Osteoblast (primary cell): ENCODE results near the gene FAM199X. TPM values are rescaled to one million over a fixed set of nuclear protein-coding genes. Genes with fewer than 3 reads are reported as not detected.

ENCODE experiments used
- DNase-seq: peaks from one replicate; pipeline ENCODE4 v3.0.0; 2011; ENCODE audit warnings: low spot score, mixed read lengths; ENCODE audit not compliant: insufficient read length; ENCODE audit errors: missing footprints
- H2AFZ ChIP-seq: 2 replicates; pipeline ENCODE4 v1.6.0; 2011; ENCODE audit warnings: mild to moderate bottlenecking, low read length
- H3K27ac ChIP-seq: 2 replicates; pipeline ENCODE4 v1.5.1; 2011; ENCODE audit warnings: mild to moderate bottlenecking, low read depth, low read length, moderate library complexity
- H3K27me3 ChIP-seq: 2 replicates; pipeline ENCODE4 v1.6.0; 2012; ENCODE audit warnings: mild to moderate bottlenecking, control low read depth, inconsistent platforms, low read length, moderate library complexity; ENCODE audit not compliant: insufficient read depth
- H3K36me3 ChIP-seq: 2 replicates; pipeline ENCODE4 v1.5.1; 2011; ENCODE audit warnings: mild to moderate bottlenecking, low read length, control low read depth, moderate library complexity; ENCODE audit not compliant: insufficient read depth
- H3K4me1 ChIP-seq: 2 replicates; pipeline ENCODE4 v1.5.1; 2011; ENCODE audit warnings: mild to moderate bottlenecking, low read length, control low read depth, moderate library complexity; ENCODE audit not compliant: insufficient read depth
- H3K4me2 ChIP-seq: 2 replicates; pipeline ENCODE4 v1.6.0; 2011; ENCODE audit warnings: mild to moderate bottlenecking, low read length; ENCODE audit not compliant: insufficient read depth
- H3K4me3 ChIP-seq: fragments of 200-600 bp; sonication (generic); 3 replicates; pipeline ENCODE4 v1.5.1; 2012; ENCODE audit warnings: mild to moderate bottlenecking, low read length, inconsistent platforms; ENCODE audit not compliant: insufficient read depth
- H3K79me2 ChIP-seq: 2 replicates; pipeline ENCODE4 v1.6.0; 2012; ENCODE audit warnings: mild to moderate bottlenecking, low read length, control low read depth, inconsistent platforms; ENCODE audit not compliant: insufficient read depth
- H3K9me3 ChIP-seq: 2 replicates; pipeline ENCODE4 v1.5.1; 2011; ENCODE audit warnings: low read depth, low read length, control low read depth
- H4K20me1 ChIP-seq: 2 replicates; pipeline ENCODE4 v1.6.0; 2012; ENCODE audit warnings: mild to moderate bottlenecking, low read length, control low read depth; ENCODE audit not compliant: insufficient read depth
- total RNA-seq: library from RNA; depleted of rRNA; stranded (reverse); fragments of >200 nt; gene quantifications from 2 replicates; pipeline ENCODE4 v1.2.3, GENCODE V29; 2012
- TF ChIP-seq, protein P1 (sequence below): IDR thresholded peaks from 2 replicates; pipeline ENCODE4 v1.5.1; 2011; ENCODE audit warnings: mild to moderate bottlenecking, low read depth, low read length, moderate library complexity; ENCODE audit errors: extremely low read depth

FAM199X gene
- total RNA-seq, 1 donor = 22.4 TPM

DNA sequence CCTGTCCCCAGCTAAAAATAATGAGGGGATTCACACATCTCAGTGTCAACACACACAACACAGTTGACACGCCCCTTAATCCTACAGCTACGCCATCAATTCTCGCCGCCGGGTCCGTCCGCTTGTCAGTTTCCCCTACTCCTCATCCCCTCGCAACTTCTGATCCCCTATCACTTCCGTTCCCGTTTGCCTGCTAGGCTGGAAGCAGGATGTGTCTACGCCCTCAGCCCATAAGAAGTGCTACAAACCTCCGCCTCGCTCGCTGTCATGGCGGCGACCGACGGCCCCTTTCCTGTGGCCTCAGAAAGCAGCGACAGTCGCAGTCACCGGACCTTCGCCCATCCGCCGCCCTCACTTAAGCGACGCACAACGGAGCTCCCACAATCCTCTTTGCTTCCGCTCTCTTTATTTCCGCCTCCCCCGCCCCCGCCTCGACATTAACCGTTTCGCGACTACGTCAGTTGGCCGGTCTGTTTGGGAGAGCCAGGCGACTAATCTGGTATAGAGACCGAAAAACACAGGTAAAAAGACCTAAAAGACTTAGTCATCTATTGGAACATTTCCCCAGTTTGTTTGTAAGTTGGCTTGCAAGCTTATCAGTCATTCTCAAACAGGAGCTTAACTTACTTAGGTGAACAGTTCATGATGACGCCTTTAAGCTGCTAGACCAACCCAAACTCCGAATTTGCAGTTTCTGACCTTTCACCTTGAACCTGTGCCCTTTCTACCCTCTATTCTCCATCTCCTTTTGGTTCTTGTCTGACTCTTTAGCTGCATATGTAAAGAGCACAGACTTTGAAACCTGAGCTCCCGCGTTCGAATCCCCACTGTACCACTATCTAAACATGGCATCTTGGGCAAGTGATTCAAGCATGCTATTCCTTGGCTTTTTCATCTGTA, 9.4 kb upstream of the FAM199X start, which contains the start of gene SLC25A53:
Gene SLC25A53 (minus strand): TSS at position 380 of the 900 bp plus-strand sequence. CDS start 51,752 bp downstream, outside the sequence.
- H3K4me3 ChIP-seq = peak within 1 kb of the TSS; percentile 79
- H3K27me3 ChIP-seq = no peaks in the 10 kb centered on the region
- H3K4me1 ChIP-seq = peaks cover 6% of the 10 kb centered on the region
- peak within 1 kb of the TSS; percentile 91 for H3K27ac ChIP-seq
- peak within 1 kb of the TSS; percentile 97 for H2AFZ ChIP-seq
- H3K79me2 ChIP-seq = peaks cover 22% of the 10 kb centered on the region
- peak within 1 kb of the TSS; percentile 85 for H3K4me2 ChIP-seq
- no peaks in the 10 kb centered on the region for H4K20me1 ChIP-seq
- H3K9me3 ChIP-seq = no peaks in the 10 kb centered on the region
- TF ChIP-seq, protein P1, sequence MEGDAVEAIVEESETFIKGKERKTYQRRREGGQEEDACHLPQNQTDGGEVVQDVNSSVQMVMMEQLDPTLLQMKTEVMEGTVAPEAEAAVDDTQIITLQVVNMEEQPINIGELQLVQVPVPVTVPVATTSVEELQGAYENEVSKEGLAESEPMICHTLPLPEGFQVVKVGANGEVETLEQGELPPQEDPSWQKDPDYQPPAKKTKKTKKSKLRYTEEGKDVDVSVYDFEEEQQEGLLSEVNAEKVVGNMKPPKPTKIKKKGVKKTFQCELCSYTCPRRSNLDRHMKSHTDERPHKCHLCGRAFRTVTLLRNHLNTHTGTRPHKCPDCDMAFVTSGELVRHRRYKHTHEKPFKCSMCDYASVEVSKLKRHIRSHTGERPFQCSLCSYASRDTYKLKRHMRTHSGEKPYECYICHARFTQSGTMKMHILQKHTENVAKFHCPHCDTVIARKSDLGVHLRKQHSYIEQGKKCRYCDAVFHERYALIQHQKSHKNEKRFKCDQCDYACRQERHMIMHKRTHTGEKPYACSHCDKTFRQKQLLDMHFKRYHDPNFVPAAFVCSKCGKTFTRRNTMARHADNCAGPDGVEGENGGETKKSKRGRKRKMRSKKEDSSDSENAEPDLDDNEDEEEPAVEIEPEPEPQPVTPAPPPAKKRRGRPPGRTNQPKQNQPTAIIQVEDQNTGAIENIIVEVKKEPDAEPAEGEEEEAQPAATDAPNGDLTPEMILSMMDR = no peak
- no peaks in the 10 kb centered on the region for H3K36me3 ChIP-seq
- DNase-seq = peak; percentile 78

GRCh38 chrX:104166735-104167436, 633 bp downstream of the FAM199X start:
- TF ChIP-seq, protein P1 = no peak
- Histone ChIP-seq H3K79me2 (peaks cover 45% of the 10 kb centered on the region), H3K27me3 (peaks cover 3% of the 10 kb centered on the region), H3K4me3 (peak overlapping the region; percentile 81), H4K20me1 (peaks cover 4% of the 10 kb centered on the region), H3K36me3 (no peaks in the 10 kb centered on the region), H3K27ac (peak overlapping the region; percentile 49), H3K4me1 (peaks cover 6% of the 10 kb centered on the region), H3K9me3 (no peaks in the 10 kb centered on the region), H2AFZ (peak overlapping the region; percentile 81), H3K4me2 (peak overlapping the region; percentile 76)
- DNase-seq = peak; percentile 82

GRCh38 chrX:104168127-104168526, 1.9 kb downstream of the FAM199X start:
- H3K4me3 ChIP-seq = peak overlapping the region; percentile 81
- H4K20me1 ChIP-seq = peaks cover 4% of the 10 kb centered on the region
- TF ChIP-seq, protein P1 = no peak

More at GRCh38 chrX:104168127-104168526, 1.9 kb downstream of the FAM199X start:
- Histone ChIP-seq H3K4me2 (peak overlapping the region; percentile 76), H3K27ac (no peak overlapping the region), H3K4me1 (peaks cover 6% of the 10 kb centered on the region), H3K36me3 (no peaks in the 10 kb centered on the region), H3K9me3 (no peaks in the 10 kb centered on the region), H3K27me3 (peaks cover 3% of the 10 kb centered on the region), H2AFZ (no peak overlapping the region), H3K79me2 (peaks cover 45% of the 10 kb centered on the region)
- no peak for DNase-seq
